ENCODE measurements around the gene GOLIM4. TPM values are rescaled to one million over a fixed set of nuclear protein-coding genes. Genes with fewer than 3 reads are reported as not detected.
A peak's percentile ranks its signal among the peaks of the same experiment; 100 is the strongest.
"Not testable (repeated sequence)": the region's sequence is repeated elsewhere in the genome, so short reads cannot be mapped to it uniquely, and the experiment has no call there.

The GOLIM4 gene
- total RNA-seq, 1 experiment from 2014 or later, result 30.0 TPM

- no peak overlapping the region for H3K27ac Mint-ChIP-seq
- ChIA-PET POLR2A (no interaction called here), CTCF (interaction anchor here (1.1 kb wide), 1 partner anchor 11 kb away, joined by 3 read pairs; no protein-coding TSS in a partner anchor)
- TF ChIP-seq ATF2 (CRISPR knock-in tag; IDR thresholded peaks at IDR 0.05; ENCODE audit: borderline replicate concordance, low read depth) (no peak), TCF7 (CRISPR knock-in tag; IDR thresholded peaks at IDR 0.05; ENCODE audit: low read depth) (no peak), USF2 (CRISPR knock-in tag; IDR thresholded peaks at IDR 0.05) (no peak), NFYB (CRISPR knock-in tag; conservative IDR thresholded peaks at IDR 0.05; ENCODE audit: low read depth) (no peak)
- H3K4me1 Mint-ChIP-seq, result peaks cover 5% of the 10 kb centered on the region
- 0 out of 2 replicates have a peak, but pooled peaks cover 3% of the 10 kb centered on the region for H3K9me3 Mint-ChIP-seq
- DNase-seq (ENCODE audit: low spot score), result no peak
- no peak overlapping the region for H3K4me3 Mint-ChIP-seq
- H3K36me3 Mint-ChIP-seq, result peaks cover 55% of the 10 kb centered on the region
- no peaks in the 10 kb centered on the region for H3K27me3 Mint-ChIP-seq (ENCODE audit: low read depth)
- ATAC-seq, result no peak
Observed at GRCh38 chr3:168021737-168022450, 73.8 kb downstream of the GOLIM4 start.

GRCh38 chr3:168011280-168011679 is 84.4 kb downstream of the GOLIM4 start:
- TF ChIP-seq MAX (CRISPR knock-in tag; IDR thresholded peaks at IDR 0.05) (peak; percentile 35; the same call in 1 of the 2 replicates), ZNF281 (CRISPR knock-in tag; IDR thresholded peaks at IDR 0.05) (peak; percentile 84; the same call in 1 of the 2 replicates), FOXK1 (CRISPR knock-in tag; IDR thresholded peaks at IDR 0.05) (peak; percentile 67; the same call in 1 of the 2 replicates), FOXP1 (CRISPR knock-in tag; IDR thresholded peaks at IDR 0.05; ENCODE audit: borderline replicate concordance) (peak; percentile 40; the same call in 1 of the 2 replicates)
- H3K27me3 Mint-ChIP-seq (ENCODE audit: low read depth); H3K9me3 Mint-ChIP-seq; POLR2A ChIA-PET; ATAC-seq: not testable (repeated sequence)
- CTCF ChIA-PET, result interaction anchor here (1.2 to 1.4 kb wide), 2 partner anchors 10 to 30 kb away, joined by 3 read pairs; no protein-coding TSS in a partner anchor
- Mint-ChIP-seq H3K27ac (peak overlapping the region; percentile 73; the same call in 1 of the 2 replicates), H3K4me1 (peaks cover 17% of the 10 kb centered on the region), H3K4me3 (peak overlapping the region; percentile 6; the same call in 1 of the 2 replicates), H3K36me3 (peaks cover 30% of the 10 kb centered on the region)
- DNase-seq (ENCODE audit: low spot score), result peak; percentile 73

GRCh38 chr3:168006584-168006983 is 89.1 kb downstream of the GOLIM4 start:
- H3K27me3 Mint-ChIP-seq (ENCODE audit: low read depth), result no peaks in the 10 kb centered on the region
- peaks cover 10% of the 10 kb centered on the region for H3K4me1 Mint-ChIP-seq
- H3K9me3 Mint-ChIP-seq, result peaks cover 12% of the 10 kb centered on the region
- no peak for ATAC-seq
- ChIA-PET CTCF (no interaction called here), POLR2A (no interaction called here)
- DNase-seq (ENCODE audit: low spot score), result no peak
- H3K36me3 Mint-ChIP-seq, result peaks cover 19% of the 10 kb centered on the region
- H3K27ac Mint-ChIP-seq, result no peak overlapping the region
- no peak overlapping the region for H3K4me3 Mint-ChIP-seq
- TF ChIP-seq E2F4 (CRISPR knock-in tag; IDR thresholded peaks at IDR 0.05; ENCODE audit: borderline replicate concordance, low read depth) (no peak), USF1 (CRISPR knock-in tag; IDR thresholded peaks at IDR 0.05) (no peak), NR3C1 (CRISPR knock-in tag; conservative IDR thresholded peaks at IDR 0.05; ENCODE audit: low read depth) (no peak), FOXP1 (CRISPR knock-in tag; IDR thresholded peaks at IDR 0.05; ENCODE audit: borderline replicate concordance) (no peak), RELA (CRISPR knock-in tag; IDR thresholded peaks at IDR 0.05; ENCODE audit: borderline replicate concordance) (no peak), NFATC4 (CRISPR knock-in tag; IDR thresholded peaks at IDR 0.05) (no peak), ATF3 (CRISPR knock-in tag; conservative IDR thresholded peaks at IDR 0.05) (no peak), PREB (CRISPR knock-in tag; IDR thresholded peaks at IDR 0.05; ENCODE audit: borderline replicate concordance) (no peak), SP1 (CRISPR knock-in tag; conservative IDR thresholded peaks at IDR 0.05) (no peak), SMAD4 (CRISPR knock-in tag; IDR thresholded peaks at IDR 0.05) (no peak), CDX4 (CRISPR knock-in tag; IDR thresholded peaks at IDR 0.05; ENCODE audit: borderline replicate concordance) (no peak), FOXJ3 (CRISPR knock-in tag; IDR thresholded peaks at IDR 0.05; ENCODE audit: borderline replicate concordance) (no peak)

Measured in WTC11 (cell line).